ENCODE measurements around the gene SFMBT2.
"Not testable (repeated sequence)": the region's sequence is repeated elsewhere in the genome, so short reads cannot be mapped to it uniquely, and the experiment has no call there.

The SFMBT2 gene

GRCh38 chr10:7400068-7400715, 10.6 kb downstream of the SFMBT2 start:
- no peak for DNase-seq

- no peak for DNase-seq
Observed at GRCh38 chr10:7399533-7399932, 11.3 kb downstream of the SFMBT2 start.

- DNase-seq = no peak
Observed at GRCh38 chr10:7397049-7398035, 13.5 kb downstream of the SFMBT2 start.

- not testable (repeated sequence) for DNase-seq
Observed at GRCh38 chr10:7392301-7392700, 18.5 kb downstream of the SFMBT2 start.

GRCh38 chr10:7391748-7392147, 19.1 kb downstream of the SFMBT2 start:
- DNase-seq = no peak

GRCh38 chr10:7390689-7391110, 20.1 kb downstream of the SFMBT2 start:
- not testable (repeated sequence) for DNase-seq

GRCh38 chr10:7389844-7390243, 21.0 kb downstream of the SFMBT2 start:
- no peak for DNase-seq

GRCh38 chr10:7389346-7389745, 21.5 kb downstream of the SFMBT2 start:
- no peak for DNase-seq

- DNase-seq = no peak
Observed at GRCh38 chr10:7388602-7389001, 22.2 kb downstream of the SFMBT2 start.

- DNase-seq = not testable (repeated sequence)
Observed at GRCh38 chr10:7388149-7388548, 22.7 kb downstream of the SFMBT2 start.

- DNase-seq = no peak
Observed at GRCh38 chr10:7385114-7385513, 25.7 kb downstream of the SFMBT2 start.

- no peak for DNase-seq
Observed at GRCh38 chr10:7383442-7383841, 27.4 kb downstream of the SFMBT2 start.

GRCh38 chr10:7380704-7381241, 30.1 kb downstream of the SFMBT2 start:
- no peak for DNase-seq

- no peak for DNase-seq
Observed at GRCh38 chr10:7378602-7379403, 32.0 kb downstream of the SFMBT2 start.

- no peak for DNase-seq
Observed at GRCh38 chr10:7377614-7378248, 33.1 kb downstream of the SFMBT2 start.

GRCh38 chr10:7374795-7375194, 36.0 kb downstream of the SFMBT2 start:
- no peak for DNase-seq

- DNase-seq = no peak
Observed at GRCh38 chr10:7373039-7373438, 37.8 kb downstream of the SFMBT2 start.

GRCh38 chr10:7372504-7372903, 38.3 kb downstream of the SFMBT2 start:
- DNase-seq = no peak

- no peak for DNase-seq
Observed at GRCh38 chr10:7370511-7370910, 40.3 kb downstream of the SFMBT2 start.

GRCh38 chr10:7365027-7365745, 45.6 kb downstream of the SFMBT2 start:
- no peak for DNase-seq

- no peak for DNase-seq
Observed at GRCh38 chr10:7364474-7364873, 46.4 kb downstream of the SFMBT2 start.

- no peak for DNase-seq
Observed at GRCh38 chr10:7363700-7364099, 47.1 kb downstream of the SFMBT2 start.
